Activated naive CD4-positive, alpha-beta T cell treated with anti-CD3 and anti-CD28 coated beads for 36 hours (primary cell): ENCODE data around the gene PBX1. TPM values are rescaled to one million over a fixed set of nuclear protein-coding genes. Genes with fewer than 3 reads are reported as not detected.

Experiments
- CTCF ChIA-PET: fragments of 350-600 bp; sonication (Branson Sonifier 250); formaldehyde crosslinking; loops from one replicate; lab custom pipeline; 2021; ENCODE audit warnings: antibody characterized with exemption; lab: Charles Lee
- DNase-seq: peaks from one replicate; pipeline ENCODE4 v3.0.0-alpha.2; 2020
- H3K27ac Mint-ChIP-seq: one replicate; pipeline ENCODE4 v1.8.0; 2021; ENCODE audit warnings: mild to moderate bottlenecking, mixed read lengths
- H3K27me3 Mint-ChIP-seq: one replicate; pipeline ENCODE4 v1.8.0; 2021; ENCODE audit warnings: low read depth, mixed read lengths
- H3K36me3 Mint-ChIP-seq: one replicate; pipeline ENCODE4 v1.8.0; 2021; ENCODE audit warnings: low read depth, mixed read lengths
- H3K4me1 Mint-ChIP-seq: one replicate; pipeline ENCODE4 v1.8.0; 2021; ENCODE audit warnings: low read depth, mixed read lengths
- H3K4me3 Mint-ChIP-seq: one replicate; pipeline ENCODE4 v1.8.0; 2021; ENCODE audit warnings: mild to moderate bottlenecking, moderate library complexity, mixed read lengths
- H3K9me3 Mint-ChIP-seq: one replicate; pipeline ENCODE4 v1.8.0; 2021; ENCODE audit warnings: mixed read lengths
- intact Hi-C: fragments of 100-400 bp; cut with micrococcal nuclease; formaldehyde crosslinking; loops from one replicate; pipeline ENCODE4 v1.15.1; 2023
- total RNA-seq, 2 experiments: library from RNA; stranded (reverse); gene quantifications; one replicate each; pipeline ENCODE4 v1.2.3, GENCODE V29; 2021

The PBX1 gene
- total RNA-seq, 2 experiments from 2014 or later = 0.27 to 0.31 TPM

DNA sequence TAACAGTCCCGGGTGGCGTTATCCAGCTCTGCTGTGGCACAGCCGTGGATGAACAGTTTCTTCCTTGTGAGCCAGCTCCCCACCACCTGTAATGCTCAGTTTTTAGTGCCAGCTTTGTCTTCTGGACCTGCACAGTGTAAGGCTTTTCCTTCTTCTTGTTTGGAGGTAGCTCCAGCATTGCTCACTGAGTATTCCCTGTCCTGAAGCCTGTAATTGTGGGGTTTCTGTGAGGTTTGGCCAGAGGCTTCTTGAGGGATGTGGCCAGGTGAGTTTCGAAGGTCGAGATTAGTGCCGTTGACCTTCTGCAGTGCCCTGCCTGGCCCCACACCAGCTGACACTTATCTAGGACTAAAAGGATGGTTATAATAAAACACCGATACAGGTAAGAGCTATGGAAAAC, 75.0 kb downstream of the PBX1 start:
- no peak for DNase-seq
- Mint-ChIP-seq H3K4me3 (no peak overlapping the region), H3K27me3 (no peaks in the 10 kb centered on the region), H3K36me3 (no peaks in the 10 kb centered on the region), H3K27ac (no peak overlapping the region), H3K9me3 (no peaks in the 10 kb centered on the region), H3K4me1 (no peaks in the 10 kb centered on the region)
- intact Hi-C loops = no loop called here
- CTCF ChIA-PET = interaction anchor here (0.6 kb wide), 1 partner anchor 318 kb away, joined by 3 read pairs; no protein-coding TSS in a partner anchor

DNA sequence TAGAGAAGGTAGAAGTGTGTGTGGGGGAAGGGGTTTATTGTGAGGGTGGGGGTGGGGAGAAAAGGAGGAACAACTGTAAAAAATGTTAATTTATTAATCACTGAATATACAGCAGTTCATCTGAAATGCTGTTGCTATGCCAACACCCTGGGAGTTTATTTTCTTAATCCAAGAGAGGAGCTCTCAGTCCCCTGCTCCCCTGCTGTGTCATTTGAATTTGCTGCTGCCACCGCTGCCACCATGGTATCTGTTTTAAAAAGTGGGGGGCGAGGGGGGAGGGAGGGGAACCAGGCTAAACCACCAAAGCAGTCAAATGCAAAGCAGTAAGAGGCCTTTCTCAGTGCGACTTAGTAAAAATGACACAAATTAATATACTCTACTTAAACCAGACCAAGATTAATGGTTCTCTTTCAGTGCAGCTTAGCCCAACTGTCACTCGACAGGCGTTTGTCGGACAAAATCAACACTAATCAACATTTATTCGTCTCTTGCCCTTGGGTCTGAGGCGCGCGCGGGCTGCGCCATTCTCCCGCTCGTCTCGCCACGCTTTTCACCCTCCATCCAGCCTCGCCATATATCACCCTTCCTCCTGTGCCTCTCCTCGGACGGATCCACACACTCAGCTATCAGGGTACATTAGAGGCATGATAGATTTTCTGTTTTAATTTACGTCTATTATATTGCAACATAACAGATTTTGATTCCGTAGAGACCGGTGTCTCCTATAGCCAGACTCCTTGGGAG, 76.2 kb downstream of the PBX1 start:
- CTCF ChIA-PET = no interaction called here
- H3K36me3 Mint-ChIP-seq = no peaks in the 10 kb centered on the region
- H3K27me3 Mint-ChIP-seq = no peaks in the 10 kb centered on the region
- H3K4me3 Mint-ChIP-seq = no peak overlapping the region
- H3K9me3 Mint-ChIP-seq = no peaks in the 10 kb centered on the region
- H3K4me1 Mint-ChIP-seq = no peaks in the 10 kb centered on the region
- H3K27ac Mint-ChIP-seq = no peak overlapping the region
- intact Hi-C loops = no loop called here
- DNase-seq = no peak

DNA sequence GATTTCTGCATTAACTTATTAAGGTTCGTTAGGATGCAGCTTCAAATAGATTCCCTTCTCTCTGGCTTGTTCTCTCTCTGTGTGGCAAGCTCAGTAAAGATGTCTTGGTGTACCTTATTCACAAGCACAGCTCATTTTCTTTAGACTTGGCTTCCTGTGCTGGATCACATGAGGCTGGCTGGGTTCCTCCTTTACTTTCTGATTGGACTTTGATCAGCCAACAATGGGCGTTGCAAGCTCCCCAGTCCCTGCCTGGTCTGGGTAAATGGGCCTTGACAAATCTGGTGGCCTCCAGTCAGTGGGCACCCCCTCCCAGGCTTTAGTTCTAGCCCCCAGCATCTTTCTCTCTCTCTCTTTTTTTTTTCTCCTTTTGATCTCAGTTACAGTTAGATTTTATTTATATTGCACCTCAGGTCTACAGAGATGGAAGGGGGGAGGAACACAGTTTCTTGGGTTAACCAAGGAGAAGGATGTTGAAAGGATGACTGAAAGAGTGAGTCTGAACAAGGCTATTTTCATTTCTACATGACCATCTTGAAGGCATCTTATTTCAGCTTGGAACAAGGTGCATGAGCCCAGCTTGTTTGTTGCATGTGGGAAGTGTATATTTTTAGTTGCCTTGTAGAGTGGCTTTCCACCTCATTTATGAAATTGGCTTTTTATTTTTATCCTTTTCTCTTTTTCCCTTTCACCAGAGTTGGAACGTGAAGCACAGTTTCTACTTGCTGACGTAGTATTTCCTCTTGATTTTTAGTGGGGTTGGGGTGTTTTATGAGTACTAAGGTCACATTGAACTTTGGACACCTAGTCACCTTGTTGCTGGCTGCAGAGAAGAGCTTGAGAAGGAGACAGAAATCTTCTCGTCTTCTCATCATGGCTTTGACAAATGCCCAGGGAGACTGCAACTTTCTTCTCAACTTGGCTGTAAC, 77.1 kb downstream of the PBX1 start:
- no peak for DNase-seq
- intact Hi-C loops = no loop called here
- no peak overlapping the region for H3K27ac Mint-ChIP-seq
- no peak overlapping the region for H3K4me3 Mint-ChIP-seq
- no peaks in the 10 kb centered on the region for H3K9me3 Mint-ChIP-seq
- H3K36me3 Mint-ChIP-seq = no peaks in the 10 kb centered on the region
- H3K27me3 Mint-ChIP-seq = no peaks in the 10 kb centered on the region
- H3K4me1 Mint-ChIP-seq = no peaks in the 10 kb centered on the region
- CTCF ChIA-PET = no interaction called here

DNA sequence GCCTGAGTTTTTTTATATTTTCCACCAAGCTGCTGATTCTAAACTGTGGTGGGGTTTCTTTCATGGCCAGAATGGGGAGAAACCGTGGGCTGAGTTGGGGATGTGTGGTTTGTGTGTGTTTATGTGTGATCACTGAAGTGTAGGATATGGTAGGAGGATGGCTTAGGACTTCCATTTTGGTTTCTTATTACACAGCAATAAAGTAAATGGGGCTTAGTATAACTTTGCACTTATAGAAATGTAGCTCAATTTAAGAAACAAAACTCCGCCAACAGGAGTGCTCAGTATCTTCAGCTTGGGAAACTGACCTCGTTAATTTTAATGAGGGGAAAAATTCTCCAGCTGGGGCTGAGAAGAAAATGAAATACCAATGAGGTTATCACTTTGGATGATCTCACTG, 77.8 kb downstream of the PBX1 start:
- intact Hi-C loops = no loop called here
- no peak for DNase-seq
- Mint-ChIP-seq H3K9me3 (no peaks in the 10 kb centered on the region), H3K27me3 (no peaks in the 10 kb centered on the region), H3K4me3 (no peak overlapping the region), H3K4me1 (no peaks in the 10 kb centered on the region), H3K36me3 (no peaks in the 10 kb centered on the region), H3K27ac (no peak overlapping the region)
- CTCF ChIA-PET = no interaction called here

DNA sequence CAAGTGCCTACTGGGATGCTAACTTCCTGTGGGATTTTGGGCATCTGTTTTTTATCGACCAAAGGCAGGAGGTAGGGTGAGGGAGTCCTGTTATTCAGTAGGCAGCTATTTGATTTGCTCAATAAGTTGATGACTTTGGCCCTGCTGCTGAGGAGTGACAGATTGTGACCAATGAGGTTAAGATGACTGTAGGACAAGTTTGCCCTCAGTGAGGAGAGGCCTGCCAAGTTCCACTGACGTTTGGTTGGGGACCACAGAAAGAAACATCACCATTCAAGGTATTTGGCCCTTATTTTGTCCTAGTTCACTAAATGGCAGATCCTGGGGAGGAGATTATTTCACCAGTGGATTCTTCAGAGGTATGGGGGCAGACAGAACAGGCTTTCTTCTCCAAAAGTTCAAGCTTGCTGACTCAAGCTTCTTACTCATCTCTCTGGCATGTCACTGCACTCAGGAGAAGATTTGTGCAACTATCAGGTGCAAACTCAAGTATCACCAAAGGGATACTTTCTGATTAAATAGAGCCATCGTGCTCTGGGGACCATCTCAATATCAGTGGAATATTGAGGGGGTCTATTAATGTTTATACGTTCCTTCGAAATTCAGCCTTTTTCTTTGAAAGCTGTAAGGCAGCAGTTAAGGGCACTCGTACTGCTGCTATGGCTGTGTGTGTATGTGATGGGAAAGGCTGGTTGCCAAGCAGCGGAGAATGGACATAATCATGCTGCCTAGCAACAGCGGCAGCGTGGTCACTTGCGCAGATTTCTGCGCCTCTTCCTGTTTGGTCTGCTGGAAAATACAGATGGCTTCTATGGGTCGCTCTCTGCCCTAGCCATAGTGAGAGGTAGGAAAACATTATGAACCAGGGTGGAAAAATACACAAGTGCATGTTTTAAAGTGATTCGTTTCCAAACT, 78.7 kb downstream of the PBX1 start:
- no peaks in the 10 kb centered on the region for H3K4me1 Mint-ChIP-seq
- H3K27me3 Mint-ChIP-seq = no peaks in the 10 kb centered on the region
- no peak overlapping the region for H3K27ac Mint-ChIP-seq
- intact Hi-C loops = no loop called here
- CTCF ChIA-PET = no interaction called here
- H3K36me3 Mint-ChIP-seq = no peaks in the 10 kb centered on the region
- DNase-seq = no peak
- no peaks in the 10 kb centered on the region for H3K9me3 Mint-ChIP-seq
- no peak overlapping the region for H3K4me3 Mint-ChIP-seq

- no peaks in the 10 kb centered on the region for H3K9me3 Mint-ChIP-seq
- H3K4me1 Mint-ChIP-seq = no peaks in the 10 kb centered on the region
- no peaks in the 10 kb centered on the region for H3K27me3 Mint-ChIP-seq
- no peak overlapping the region for H3K4me3 Mint-ChIP-seq
- no peaks in the 10 kb centered on the region for H3K36me3 Mint-ChIP-seq
- intact Hi-C loops = no loop called here
- DNase-seq = no peak
- H3K27ac Mint-ChIP-seq = no peak overlapping the region
- CTCF ChIA-PET = no interaction called here
These were observed 79.7 kb downstream of the PBX1 start for GRCh38 chr1:164638492-164639202.

GRCh38 chr1:164640686-164641352, 81.8 kb downstream of the PBX1 start:
- DNase-seq = no peak
- H3K36me3 Mint-ChIP-seq = no peaks in the 10 kb centered on the region
- no peaks in the 10 kb centered on the region for H3K9me3 Mint-ChIP-seq
- CTCF ChIA-PET = interaction anchor here (0.9 to 1.3 kb wide), 2 partner anchors 28 to 147 kb away, joined by 3 to 4 read pairs; no protein-coding TSS in a partner anchor
- H3K27me3 Mint-ChIP-seq = no peaks in the 10 kb centered on the region
- H3K4me3 Mint-ChIP-seq = no peak overlapping the region
- H3K27ac Mint-ChIP-seq = no peak overlapping the region
- no peaks in the 10 kb centered on the region for H3K4me1 Mint-ChIP-seq
- intact Hi-C loops = no loop called here

DNA sequence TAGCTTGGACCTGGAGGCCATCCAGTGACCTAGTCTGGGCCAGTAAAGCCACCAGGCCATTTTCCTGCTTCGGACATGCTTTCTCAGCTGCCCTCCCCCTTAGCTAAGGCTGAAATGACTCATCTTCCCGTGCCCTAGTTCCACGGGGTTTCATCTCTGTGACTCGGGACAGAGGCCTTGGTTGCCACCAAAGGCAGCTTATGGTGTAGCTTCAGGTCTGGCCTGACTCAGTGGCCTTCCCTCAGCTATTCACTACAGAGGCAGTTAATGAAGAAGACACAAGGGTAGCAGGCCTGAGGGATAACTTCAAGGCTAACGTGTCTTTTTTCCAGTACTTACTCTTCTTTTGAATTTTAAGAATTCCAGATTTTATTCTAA, 82.4 kb downstream of the PBX1 start:
- Mint-ChIP-seq H3K9me3 (no peaks in the 10 kb centered on the region), H3K36me3 (no peaks in the 10 kb centered on the region), H3K4me3 (no peak overlapping the region), H3K27me3 (no peaks in the 10 kb centered on the region), H3K27ac (no peak overlapping the region), H3K4me1 (no peaks in the 10 kb centered on the region)
- intact Hi-C loops = no loop called here
- DNase-seq = no peak
- CTCF ChIA-PET = interaction anchor here (0.9 to 1.3 kb wide), 2 partner anchors 28 to 146 kb away, joined by 3 to 4 read pairs; no protein-coding TSS in a partner anchor

GRCh38 chr1:164643018-164643417, 84.0 kb downstream of the PBX1 start:
- no peaks in the 10 kb centered on the region for H3K9me3 Mint-ChIP-seq
- no peak for DNase-seq
- CTCF ChIA-PET = no interaction called here
- no peak overlapping the region for H3K27ac Mint-ChIP-seq
- H3K36me3 Mint-ChIP-seq = no peaks in the 10 kb centered on the region
- no peaks in the 10 kb centered on the region for H3K27me3 Mint-ChIP-seq
- no peak overlapping the region for H3K4me3 Mint-ChIP-seq
- intact Hi-C loops = no loop called here
- H3K4me1 Mint-ChIP-seq = no peaks in the 10 kb centered on the region

DNA sequence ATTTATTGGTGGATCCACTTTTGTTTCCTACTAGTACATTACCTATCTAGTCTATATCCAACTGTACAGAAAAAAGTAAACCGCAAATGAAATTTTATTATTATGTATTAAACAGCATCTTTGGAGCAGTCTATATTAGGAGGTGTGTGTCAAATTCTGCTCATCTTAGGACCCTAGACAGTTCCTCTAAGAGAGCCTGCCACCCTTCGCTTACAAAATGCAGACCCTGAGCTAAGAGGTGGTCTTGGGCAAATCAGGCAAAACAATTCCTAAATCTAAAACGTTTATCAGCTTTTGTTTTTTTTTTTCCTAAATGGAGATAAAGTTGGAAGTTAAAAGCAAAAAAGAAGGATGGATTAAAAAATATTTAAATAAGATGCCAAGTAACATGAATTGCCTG, 85.3 kb downstream of the PBX1 start:
- H3K4me3 Mint-ChIP-seq = no peak overlapping the region
- H3K4me1 Mint-ChIP-seq = no peaks in the 10 kb centered on the region
- no peak overlapping the region for H3K27ac Mint-ChIP-seq
- H3K9me3 Mint-ChIP-seq = no peaks in the 10 kb centered on the region
- no peak for DNase-seq
- H3K27me3 Mint-ChIP-seq = no peaks in the 10 kb centered on the region
- CTCF ChIA-PET = no interaction called here
- intact Hi-C loops = no loop called here
- H3K36me3 Mint-ChIP-seq = no peaks in the 10 kb centered on the region
